Dedifferentiated amniotic fluid mesenchymal stem cell (primary cell): ENCODE data around the gene SERINC3.
"Not testable (repeated sequence)": the region's sequence is repeated elsewhere in the genome, so short reads cannot be mapped to it uniquely, and the experiment has no call there.

Experiments
- DNase-seq: peaks from one replicate; pipeline ENCODE4 v3.0.0-alpha.2; 2016; ENCODE audit errors: extremely low spot score

SERINC3 gene

DNA sequence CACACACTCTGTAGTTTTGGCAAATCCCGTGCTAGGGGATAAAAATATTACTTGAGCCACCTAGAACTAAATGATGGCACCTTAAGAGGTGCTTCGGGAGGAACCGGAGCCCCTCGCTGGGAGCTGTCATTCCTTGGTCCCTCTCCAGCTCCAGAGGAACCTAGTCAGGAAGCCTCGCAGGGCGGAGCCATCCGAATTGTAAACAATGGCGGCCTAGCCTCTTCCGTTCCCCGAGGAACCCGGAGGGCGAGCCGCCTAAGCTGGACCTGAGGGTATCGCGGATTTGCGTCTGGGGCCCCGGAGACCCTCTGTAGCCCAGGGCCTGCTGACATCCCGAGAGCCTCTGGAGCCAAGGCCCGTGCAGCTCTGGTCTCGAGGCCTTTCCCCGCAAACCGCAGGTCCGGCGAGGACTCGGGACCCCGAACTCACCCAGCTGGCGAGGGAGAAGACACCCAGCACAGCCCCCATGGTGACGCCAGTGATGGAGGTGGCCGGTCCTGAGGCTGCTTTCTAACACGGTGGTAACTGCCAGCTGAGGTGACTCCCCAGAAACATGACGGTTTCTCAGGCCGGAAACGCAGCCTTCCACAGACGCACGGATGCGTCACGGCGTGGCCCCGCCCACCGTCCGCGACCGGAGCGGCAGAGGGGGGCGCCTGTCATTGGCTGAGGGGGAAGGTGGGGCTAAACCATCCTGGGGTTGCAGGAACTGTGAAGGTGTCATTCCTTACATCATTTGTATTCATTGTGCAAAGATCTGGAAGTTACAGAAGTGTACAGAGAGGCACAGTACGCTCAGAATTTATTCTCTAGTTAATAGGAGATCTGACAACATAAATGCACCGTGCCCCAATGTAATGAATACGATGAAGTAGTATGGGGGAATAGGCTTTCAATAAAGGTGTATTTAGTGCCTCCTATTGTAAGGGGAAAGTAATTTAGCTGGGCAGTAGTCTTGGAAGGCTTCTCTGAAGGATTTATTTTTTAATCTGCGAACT is at the start of gene SERINC3:
Gene SERINC3, minus strand, starts transcription at position 587 of the 998 bp plus-strand sequence. Its CDS starts 119 bp downstream, at position 468.
- peak; percentile 92 for DNase-seq

DNA sequence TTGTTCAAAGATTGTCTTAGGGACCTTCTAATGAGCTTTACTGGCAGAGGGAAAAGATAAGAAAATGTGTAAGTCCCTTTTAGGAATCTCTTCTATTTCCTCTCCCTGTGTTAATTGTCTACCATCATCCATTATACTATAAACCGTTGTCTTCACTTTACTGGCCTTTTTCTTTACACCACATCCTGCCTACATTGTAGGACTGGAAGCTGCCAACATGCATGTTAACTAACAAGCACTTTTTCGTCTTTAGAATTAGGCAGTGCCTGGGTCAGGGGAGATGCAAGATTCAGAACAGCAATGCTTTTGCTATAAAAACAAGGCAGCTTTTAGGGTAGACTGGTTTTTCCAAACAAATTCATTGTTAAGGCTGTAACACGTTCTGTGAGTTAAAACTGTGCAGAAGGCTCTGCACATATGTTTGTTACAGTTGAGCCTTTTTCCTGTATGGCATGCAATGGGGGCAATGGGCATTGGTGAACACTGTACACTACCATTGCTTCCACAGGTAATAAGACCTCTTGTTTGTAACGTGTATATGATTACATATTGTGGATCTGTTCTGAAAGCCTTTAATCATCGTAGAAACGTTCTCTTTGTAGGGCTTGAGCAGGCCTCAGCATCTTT is 49.6 kb upstream of the SERINC3 start:
- no peak for DNase-seq

DNA sequence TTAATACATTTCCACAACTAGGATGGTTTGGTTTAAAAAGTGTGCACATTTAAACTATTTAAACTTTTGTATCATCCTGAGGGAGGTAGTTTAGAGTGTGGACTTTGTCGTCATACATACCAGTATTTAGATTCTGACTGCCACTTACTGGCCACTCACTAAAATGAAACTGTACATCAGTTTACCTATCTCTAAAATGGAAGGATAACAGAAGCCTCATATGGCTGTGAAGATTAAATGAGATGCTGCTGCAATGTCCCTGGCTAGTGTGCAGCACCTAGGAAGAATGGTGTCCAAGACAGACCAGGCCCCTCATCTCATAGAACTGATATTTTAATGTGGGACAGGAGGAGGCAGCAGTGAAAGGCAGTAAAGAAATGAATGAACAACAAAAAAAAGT is 48.5 kb upstream of the SERINC3 start:
- DNase-seq: no peak

DNA sequence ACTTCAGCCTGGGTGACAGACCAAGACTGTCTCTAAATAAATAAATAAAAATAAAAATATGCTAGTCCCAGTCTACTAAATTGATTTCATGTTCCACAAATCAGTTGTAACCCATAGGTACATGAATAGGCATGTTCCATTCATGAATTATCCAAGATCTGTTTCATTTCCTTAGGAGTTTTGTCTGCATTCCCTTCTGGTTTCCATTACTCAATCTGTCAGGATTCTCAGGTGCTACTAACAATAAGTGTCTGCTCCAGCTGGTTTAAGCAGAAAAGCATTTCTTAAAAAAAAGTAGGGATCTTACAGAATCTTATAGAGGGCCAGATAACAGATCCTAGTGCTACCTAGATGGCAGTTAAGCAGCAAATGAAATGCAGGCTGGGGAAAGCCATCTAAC is 44.9 kb upstream of the SERINC3 start:
- no peak for DNase-seq

DNA sequence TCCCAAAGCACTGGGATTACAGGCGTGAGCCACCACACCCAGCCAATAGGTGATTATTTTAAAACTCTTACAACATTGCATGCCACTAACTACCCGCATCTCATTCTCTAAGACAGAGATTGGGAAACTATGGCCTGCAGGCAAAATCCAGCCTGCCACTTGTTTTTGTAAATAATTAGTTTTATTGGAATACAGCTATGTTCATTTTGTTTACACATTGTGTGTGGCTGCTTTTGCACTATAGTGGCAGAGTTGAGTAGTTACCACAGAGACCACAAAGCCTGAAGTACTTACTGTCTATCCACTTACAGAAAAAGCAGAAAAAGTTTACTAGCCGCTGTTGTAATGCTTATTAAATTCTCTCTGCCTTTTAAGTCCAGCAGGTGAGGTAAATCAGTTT is 44.1 kb upstream of the SERINC3 start:
- DNase-seq: no peak

DNA sequence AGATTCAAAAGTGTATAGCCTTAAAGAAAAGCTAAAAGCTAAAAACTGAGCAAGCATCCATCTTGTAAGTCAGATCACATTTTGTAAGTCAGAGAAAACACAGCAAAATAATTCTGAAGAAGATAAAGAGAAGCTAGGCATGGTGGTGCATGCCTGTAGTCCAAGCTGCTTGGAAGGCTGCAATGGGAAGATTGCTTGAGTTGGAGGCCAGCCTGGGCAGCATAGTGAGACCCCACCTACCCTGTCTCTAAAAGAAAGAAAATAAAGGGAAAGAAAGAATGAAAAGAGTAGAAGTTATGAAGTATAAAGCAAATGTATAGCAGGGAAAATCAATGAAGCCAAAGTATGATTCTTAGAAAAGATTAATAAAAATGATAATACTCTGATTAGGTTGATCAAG is 40.0 kb upstream of the SERINC3 start:
- no peak for DNase-seq

DNA sequence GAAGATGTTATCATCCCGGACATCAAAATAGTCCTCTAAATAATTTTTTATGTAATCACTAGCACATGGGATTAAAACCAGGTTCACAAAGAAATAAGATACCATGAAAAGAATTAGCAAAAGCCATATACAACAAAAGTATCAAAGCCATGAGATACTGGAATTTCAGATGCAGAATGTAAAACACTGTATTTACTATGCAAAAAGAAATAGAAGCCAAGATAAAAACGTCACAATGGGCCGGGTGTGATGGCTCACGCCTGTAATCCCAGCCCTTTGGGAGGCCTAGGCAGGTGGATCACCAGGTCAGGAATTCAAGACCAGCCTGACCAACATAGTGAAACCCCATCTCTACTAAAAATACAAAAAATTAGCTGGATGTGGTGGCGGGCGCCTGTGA is 38.9 kb upstream of the SERINC3 start:
- DNase-seq: not testable (repeated sequence)

DNA sequence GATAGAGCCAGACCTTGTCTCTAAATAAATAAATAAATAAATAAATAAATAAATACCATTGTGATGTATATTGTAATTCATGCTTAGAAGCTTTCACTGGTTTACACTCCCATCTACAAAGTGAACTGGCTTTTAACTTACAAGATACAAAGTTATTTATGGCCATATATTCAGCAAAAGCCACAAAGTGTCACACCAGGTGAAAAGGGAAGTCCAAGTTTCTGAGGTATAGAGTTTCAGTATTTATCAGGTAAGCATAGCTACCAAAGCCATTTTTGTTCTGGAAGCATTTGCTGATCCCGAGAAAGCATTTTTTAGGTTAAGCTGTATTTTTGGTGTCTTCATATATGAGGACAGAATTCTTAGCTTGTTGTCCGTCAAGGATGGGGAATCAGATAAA is 38.4 kb upstream of the SERINC3 start:
- no peak for DNase-seq

DNA sequence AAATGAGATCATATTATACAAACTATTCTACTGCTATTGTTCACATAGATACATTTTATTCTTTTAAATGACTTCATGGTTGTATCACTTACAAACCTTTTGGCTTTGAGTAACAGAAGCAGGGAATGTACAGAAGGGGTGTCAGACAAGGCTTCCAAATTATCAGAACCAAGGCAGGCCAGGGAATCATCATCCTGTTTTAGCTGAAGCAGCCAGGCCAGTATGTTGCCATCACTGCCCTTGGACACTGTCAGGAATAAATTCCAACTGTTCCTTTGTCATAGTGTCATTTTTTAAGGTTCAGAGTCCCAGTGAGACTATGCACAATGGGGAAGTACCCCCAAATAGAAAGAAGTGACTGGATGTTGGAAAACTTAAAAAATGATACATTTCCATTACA is 37.4 kb upstream of the SERINC3 start:
- DNase-seq: no peak

DNA sequence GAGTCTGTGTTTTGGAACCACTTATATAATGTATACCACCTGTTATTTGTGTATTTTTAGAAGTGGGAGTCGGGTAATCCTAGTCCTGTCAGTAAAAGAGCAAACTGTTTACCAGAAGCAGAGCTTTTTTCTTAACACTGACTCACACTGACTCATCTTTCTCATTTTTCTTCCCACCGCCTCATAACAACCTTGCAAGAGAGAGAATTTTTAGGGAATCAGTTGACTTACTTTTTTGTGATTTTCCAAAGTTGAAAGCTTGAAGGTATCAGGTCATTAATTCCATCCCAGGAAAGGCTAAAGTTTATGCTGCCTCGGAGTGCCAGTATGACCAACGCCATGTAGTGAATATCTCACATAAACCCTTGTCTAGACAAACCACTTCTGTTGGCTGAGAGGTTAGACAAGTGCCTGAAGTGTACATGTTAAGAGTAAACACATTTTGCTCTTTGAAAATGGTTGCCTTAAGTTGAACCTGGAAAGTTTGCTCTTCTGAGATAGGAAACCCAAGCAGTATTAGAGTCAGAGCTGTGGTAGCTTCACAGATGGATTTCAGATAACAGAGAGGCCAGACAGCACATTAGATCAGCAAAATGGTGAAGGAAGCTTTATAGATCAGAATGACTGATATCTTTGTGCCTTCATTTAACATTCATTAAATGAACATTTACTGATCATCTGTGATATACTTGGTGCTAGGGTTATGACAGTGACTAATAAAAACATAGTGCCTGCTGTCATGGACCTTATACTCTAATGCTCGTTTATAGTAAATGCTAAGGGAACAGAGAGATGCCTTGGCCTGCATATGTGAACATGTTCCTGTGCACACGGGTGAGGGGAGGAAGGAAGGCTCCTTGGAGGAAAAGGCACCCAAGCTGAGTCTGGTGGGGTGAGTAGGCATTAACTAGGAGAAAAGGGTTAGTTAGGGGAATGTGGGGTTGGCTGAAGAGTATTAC is 31.4 kb upstream of the SERINC3 start:
- DNase-seq: peak; percentile 72

DNA sequence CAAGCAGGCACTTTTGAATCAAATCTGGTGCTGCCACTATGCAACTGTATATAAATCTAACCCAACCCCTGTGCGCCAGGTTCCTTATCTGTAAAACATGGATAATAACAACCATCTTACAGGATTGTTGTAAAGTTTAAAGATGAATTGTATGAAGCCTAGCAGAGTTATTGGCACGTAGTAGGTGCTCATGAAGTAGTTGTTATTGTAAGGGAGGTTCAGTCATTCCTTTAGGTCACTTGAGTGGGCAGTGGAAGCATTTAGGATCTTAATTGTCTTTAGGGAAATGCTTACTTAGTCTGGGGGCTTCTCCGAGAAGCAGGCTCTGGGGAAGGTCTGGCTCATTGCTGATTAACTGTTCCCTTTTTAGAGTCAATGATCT is 30.7 kb upstream of the SERINC3 start:
- no peak for DNase-seq

DNA sequence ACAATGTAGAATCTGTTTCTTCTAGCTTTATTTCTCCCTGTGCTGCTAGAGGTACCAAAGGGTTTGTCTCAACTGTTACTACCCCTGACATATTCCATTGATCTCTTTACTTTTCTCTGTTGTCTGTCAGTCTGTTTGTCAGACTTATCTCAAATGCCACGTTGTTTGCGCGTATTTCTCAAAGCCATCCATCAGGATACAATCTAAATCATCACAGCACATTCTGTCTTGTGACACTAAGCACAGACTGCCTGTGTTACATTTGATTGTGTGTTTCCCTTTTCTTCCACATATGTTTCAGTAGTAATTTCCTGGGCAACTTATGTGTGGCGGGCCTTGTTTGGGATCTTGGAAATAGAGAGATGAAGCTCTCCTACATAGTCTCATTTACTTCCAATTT is 30.2 kb upstream of the SERINC3 start:
- no peak for DNase-seq

DNA sequence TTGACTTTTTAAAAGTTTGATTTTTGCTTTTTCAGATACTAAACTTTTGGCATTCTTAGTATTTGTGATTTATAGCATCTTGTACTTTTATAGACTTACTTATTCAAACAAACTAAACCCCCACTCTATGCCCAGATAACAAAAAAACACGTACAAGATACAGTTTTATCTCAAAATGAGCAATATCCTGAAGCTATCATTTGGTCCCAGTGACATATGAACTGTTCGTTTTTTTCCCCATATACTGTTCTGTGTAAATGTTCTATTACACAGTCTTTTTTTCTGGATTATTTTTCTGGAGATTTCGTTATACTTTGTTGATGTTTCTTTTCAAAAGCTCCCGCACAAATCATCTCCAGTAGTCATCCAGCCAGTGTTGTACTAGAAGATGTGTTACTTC is 27.3 kb upstream of the SERINC3 start:
- no peak for DNase-seq

DNA sequence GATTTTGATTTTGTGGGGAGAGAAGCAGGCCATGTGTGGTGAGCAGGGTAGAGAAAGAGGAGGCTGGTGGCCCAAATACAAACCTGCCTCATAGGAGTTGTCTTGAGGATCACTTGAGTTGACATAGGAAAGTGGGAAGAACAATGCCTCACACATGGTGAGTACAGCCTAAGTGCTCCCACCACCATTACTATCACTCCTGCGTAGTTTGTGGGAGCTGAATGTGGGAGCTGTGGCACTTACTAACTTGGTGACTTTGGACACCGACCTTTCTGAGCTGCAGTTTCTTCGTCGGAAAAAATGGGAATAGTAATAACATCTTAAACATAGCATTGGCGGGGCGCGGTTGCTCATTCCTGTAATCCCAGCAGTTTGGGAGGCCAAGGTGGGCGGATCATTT is 25.5 kb upstream of the SERINC3 start:
- no peak for DNase-seq

DNA sequence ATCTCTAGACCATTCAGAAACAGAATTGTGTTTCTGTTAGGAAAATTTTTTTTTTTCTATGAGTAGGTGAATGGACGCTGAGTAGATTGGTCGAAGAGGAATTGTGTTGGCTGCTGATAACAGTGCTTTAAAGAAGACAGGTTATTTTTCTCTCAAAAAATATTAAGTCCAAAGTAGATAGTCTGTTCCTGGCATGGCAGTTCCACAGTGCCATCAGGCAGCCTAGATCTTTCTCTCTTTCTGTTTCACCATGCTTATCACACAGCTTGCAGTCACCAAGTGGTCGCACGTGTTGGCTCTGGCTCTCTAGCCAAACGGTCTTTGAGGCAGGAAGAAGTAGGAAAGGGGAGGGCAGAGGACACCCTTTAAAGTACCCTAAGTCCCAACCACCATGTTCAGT is 22.4 kb upstream of the SERINC3 start:
- no peak for DNase-seq

DNA sequence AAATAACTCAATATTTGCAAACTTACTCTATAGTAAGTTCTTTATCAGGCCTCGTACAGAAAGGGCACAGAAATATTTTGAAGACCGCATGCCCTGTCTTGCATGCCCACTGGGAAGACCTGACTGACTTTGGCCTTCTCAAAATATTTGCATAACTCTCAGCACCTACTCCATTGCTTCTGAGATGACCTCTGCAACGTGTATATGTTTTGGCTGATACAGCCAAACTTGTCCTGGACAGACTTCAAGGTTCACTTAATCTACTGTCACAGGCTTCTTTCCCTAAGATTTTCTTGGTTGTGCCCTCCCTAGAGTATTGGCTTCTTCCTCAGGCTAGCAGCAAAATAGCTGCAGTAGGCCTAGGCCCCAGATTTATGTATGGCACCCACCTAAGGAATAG is 21.5 kb upstream of the SERINC3 start:
- no peak for DNase-seq

DNA sequence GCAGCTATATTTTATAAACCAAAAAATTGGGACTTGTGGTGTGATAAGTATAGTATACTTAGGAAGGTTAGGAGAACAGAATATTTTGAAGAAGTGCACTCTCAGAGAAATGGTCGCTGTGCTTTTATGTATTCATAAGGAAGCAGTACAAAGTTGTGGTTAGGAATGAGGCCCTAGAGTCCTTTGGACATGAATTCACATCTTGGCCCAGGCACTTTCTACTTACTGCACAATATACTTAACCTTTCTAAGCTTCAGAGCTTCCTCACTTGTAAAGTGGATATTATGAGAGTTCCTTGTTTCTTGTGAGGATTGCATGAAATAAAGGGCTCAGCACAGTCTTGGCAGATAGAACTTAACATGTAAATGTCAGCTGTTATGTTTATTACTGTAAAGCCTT is 21.0 kb upstream of the SERINC3 start:
- no peak for DNase-seq

DNA sequence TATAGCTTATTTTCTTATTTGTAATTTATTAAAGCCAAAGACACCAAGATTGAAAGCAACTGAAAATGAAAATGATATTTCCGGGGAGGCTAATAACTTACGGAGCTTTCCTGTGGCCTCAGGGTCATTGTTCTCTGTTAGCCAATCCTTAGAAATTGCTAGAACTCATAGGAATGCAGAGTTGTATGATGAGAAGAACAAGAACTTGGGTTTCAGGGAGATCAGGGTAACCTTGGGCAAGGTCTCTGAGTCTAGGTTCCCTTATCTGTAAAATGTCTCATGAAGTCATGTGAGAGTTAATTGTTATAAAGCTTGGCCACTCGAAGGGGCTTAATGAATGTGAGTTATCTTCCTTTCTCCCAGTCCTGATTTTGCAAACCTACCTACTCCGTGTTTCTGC is 20.1 kb upstream of the SERINC3 start:
- DNase-seq: no peak

DNA sequence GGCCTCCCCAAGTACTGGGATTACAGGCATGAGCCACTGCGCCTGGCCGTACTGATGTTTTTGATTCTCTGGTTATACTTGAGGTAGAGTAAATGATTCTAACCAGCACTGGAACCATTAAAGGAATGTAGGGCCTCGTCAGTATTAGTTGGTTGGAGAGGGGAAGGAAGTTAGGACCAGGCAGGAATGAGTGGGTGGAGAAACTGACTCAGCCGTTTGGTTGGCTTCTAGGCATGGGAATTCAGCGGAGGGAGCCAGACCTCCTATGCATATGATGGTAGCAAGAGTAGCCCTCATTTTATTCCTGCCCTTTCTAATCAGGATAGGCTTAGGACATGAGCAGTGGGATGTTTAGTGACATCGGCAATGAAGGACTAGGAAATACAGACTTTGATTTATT is 19.0 kb upstream of the SERINC3 start:
- no peak for DNase-seq

DNA sequence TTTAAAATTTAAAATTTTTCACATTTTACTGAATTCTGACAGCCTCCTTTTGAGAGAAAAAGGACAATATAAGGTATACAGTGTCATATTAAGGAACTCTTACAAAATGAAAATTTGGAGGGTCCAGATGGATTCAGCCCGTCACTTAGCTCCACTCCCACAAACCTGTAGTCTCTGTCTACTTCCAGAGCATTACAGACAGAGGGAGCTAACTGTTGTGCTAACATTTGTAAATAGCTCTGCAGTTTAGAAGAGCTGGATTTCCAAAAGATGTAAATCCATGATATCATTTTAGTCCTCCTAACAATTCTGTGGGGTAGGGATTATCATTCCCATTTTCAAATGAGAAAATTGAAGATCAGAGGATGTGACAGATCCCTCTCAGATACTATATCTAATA is 16.1 kb upstream of the SERINC3 start:
- no peak for DNase-seq

DNA sequence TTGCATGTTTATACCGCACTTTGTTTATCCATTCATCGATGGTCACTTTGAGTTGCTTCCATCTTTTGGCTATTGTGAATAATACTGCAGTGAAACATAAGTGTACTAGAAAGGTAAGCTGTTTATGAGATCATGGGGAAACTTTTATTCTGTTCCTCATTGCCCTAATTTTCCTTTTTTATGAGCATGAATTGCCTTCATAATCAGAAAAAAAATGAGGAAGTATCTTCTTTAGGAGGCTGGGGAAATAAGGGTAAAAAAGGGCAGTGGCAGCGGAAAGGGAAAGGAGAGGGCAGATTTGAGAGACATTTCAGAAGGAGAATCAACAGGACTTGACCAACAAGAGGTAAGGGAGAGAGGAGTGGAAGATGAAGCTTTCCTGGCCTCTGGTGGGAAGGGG is 14.3 kb upstream of the SERINC3 start:
- DNase-seq: no peak

DNA sequence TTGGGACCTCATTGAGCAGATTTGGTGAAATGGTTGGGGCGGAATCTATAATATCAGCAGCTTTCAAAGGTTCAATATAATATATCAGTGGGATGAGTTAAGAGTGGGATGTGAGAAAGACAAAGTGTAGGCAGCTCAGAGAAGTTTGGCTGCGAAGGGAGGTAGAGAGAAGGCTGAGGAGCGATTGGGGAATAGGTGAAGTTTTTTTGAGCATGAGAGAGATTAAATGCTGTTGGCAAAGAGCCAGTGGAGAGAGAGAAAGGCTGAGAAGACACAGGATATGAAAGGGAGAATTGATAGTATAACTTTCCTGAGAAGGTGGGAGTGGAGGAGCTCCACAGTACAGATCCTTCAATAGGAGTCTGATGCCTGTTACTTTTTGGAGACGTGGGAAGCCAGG is 12.1 kb upstream of the SERINC3 start:
- DNase-seq: no peak
